Measurements from ENCODE around the gene RUFY4. TPM values are rescaled to one million over a fixed set of nuclear protein-coding genes. Genes with fewer than 3 reads are reported as not detected.

The RUFY4 gene
- total RNA-seq, 2 experiments from 2014 or later = 1.6 to 2.0 TPM

GRCh38 chr2:218065239-218066006 is 3.6 kb upstream of the RUFY4 start:
- no peak overlapping the region for H3K27ac Mint-ChIP-seq
- peaks cover 3% of the 10 kb centered on the region for H3K4me1 Mint-ChIP-seq
- H3K27me3 Mint-ChIP-seq = peaks cover 18% of the 10 kb centered on the region
- H3K4me3 Mint-ChIP-seq = no peak overlapping the region
- H3K36me3 Mint-ChIP-seq = no peaks in the 10 kb centered on the region
- DNase-seq = no peak
- no peaks in the 10 kb centered on the region for H3K9me3 Mint-ChIP-seq

GRCh38 chr2:218066926-218067515 is 2.0 kb upstream of the RUFY4 start:
- peaks cover 3% of the 10 kb centered on the region for H3K4me1 Mint-ChIP-seq
- H3K36me3 Mint-ChIP-seq = no peaks in the 10 kb centered on the region
- peaks cover 18% of the 10 kb centered on the region for H3K27me3 Mint-ChIP-seq
- no peak for DNase-seq
- no peak overlapping the region for H3K4me3 Mint-ChIP-seq
- H3K9me3 Mint-ChIP-seq = no peaks in the 10 kb centered on the region
- H3K27ac Mint-ChIP-seq = no peak overlapping the region

DNA sequence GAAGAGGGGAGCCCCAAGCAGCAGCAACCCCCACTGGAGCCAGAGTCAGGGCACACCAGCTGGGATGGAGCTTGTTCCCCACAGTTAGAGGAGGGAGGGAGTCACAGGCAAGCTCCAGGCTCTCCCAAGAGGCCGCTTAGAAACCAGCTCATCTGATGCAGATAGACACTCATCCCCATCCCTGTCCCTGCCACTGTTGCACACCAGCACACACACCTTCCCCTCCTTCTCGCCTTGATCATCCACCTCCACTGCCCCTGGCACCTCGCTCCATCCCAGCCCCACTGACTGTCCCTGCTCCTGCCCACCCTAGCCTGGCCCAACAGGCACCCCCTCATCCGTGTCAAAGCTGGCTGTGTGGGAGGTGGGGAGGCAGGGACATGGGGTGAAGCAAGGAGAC is 1.5 kb upstream of the RUFY4 start:
- Mint-ChIP-seq H3K27me3 (peaks cover 18% of the 10 kb centered on the region), H3K4me1 (peaks cover 3% of the 10 kb centered on the region), H3K9me3 (no peaks in the 10 kb centered on the region), H3K4me3 (no peak overlapping the region), H3K36me3 (no peaks in the 10 kb centered on the region), H3K27ac (no peak overlapping the region)
- DNase-seq = no peak

DNA sequence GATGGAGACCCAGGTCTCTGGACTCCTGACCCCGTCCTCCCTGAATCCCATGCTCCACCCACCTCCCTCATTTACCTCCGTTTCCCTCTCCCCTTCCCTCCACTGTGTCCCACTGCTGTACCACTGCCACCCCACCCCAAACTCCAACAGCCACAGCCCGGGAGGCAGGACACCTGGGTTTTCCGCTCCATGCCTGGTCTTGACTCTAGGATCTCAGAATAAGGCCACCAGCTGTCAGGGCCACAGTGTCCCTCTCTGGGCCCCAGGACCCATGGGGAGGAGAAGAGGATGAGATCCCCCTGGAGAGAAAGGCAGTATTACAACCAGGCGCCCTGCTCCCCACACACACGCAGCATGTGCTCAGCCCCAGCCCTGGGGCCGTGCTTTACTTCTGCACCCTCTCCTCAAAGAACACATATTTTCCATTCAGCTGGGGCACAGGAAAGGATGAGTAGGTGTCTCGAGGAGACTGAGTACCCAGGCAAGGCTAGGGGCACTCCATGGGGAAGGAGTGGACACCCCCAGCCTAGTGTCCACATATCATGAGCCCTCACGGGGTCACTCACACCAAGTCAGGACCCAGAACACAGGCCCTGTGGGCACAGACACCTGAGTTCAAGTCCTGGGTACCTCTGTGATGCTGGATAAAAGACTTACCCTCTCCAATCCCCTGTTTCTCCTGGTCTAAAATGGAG is 700 bp downstream of the RUFY4 start:
- Mint-ChIP-seq H3K4me1 (peaks cover 3% of the 10 kb centered on the region), H3K4me3 (no peak overlapping the region), H3K27ac (no peak overlapping the region), H3K9me3 (no peaks in the 10 kb centered on the region), H3K27me3 (peaks cover 18% of the 10 kb centered on the region), H3K36me3 (no peaks in the 10 kb centered on the region)
- DNase-seq = no peak

DNA sequence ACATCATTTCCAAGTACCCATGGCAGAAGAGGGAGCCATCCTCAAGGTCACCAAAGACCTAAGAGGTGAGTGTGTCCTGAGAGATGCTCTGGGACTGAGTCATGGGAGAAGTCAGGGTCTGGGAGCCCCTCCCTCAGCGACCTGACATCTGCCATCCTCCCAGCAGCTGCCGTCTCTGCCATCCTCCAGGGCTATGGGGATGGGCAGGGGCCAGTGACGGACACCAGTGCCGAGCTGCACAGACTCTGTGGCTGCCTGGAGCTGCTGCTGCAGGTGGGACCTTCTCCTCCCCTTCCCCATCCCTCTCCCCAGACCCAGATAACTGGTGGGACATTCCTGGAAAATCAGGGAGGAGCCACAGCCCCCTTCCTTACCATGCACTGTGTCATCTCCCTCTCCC is 1.5 kb downstream of the RUFY4 start:
- Mint-ChIP-seq H3K9me3 (no peaks in the 10 kb centered on the region), H3K4me1 (peaks cover 3% of the 10 kb centered on the region), H3K27me3 (peaks cover 18% of the 10 kb centered on the region), H3K27ac (no peak overlapping the region), H3K4me3 (no peak overlapping the region), H3K36me3 (no peaks in the 10 kb centered on the region)
- DNase-seq = no peak

DNA sequence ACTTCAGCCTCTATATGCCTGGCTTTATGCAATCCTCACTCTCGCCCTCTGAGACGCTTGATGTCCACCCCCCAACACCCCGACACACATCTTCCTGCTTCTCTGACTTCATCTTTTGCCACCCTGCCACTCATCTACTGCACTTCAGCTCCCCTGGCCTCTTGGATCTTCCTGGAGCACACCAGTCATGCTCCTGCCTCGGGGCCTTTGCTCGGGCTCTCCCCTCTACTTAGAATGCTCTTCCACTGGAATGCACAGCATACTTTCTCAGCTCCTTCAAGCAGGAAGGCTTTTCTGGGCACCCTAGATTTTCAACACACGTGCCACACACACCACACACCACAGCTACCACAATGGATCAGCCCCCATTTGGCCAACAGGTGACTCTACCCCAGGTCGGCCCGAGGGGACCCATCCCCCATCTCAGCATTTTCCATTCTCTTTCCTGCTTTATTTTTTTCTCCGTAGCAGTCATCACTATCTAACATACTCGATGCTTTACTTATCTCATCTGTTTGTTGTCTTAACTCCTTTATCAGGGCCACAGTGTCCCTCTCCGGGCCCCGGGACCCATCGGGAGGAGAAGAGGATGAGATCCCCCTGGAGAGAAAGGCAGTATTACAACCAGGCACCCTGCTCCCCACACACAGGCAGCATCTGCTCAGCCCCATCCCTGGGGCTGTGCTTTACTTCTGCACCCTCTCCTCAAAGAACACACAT is 2.3 kb downstream of the RUFY4 start:
- Mint-ChIP-seq H3K4me3 (no peak overlapping the region), H3K27ac (no peak overlapping the region), H3K9me3 (no peaks in the 10 kb centered on the region), H3K27me3 (peaks cover 18% of the 10 kb centered on the region), H3K4me1 (peaks cover 3% of the 10 kb centered on the region), H3K36me3 (no peaks in the 10 kb centered on the region)
- no peak for DNase-seq

DNA sequence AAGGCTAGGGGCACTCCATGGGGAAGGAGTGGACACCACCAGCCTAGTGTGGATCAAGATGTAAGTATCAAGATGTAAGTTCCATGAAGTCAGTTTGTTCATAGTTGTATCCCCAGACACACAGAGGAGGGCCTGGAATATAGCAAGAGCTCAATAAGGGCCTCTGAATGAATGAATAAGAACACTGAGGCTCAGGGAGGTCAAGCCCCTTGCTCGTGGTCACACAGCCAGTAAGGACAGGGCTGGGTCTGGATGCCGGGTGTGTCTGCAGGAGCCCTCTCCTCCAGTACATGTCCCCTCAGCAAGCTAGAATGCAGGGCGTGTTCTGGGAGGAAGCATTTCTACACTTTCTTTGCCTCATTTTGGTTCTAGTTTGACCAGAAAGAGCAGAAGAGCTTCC is 2.9 kb downstream of the RUFY4 start:
- Mint-ChIP-seq H3K27ac (no peak overlapping the region), H3K36me3 (no peaks in the 10 kb centered on the region), H3K27me3 (peaks cover 18% of the 10 kb centered on the region), H3K4me1 (peaks cover 3% of the 10 kb centered on the region), H3K9me3 (no peaks in the 10 kb centered on the region), H3K4me3 (no peak overlapping the region)
- DNase-seq = no peak

DNA sequence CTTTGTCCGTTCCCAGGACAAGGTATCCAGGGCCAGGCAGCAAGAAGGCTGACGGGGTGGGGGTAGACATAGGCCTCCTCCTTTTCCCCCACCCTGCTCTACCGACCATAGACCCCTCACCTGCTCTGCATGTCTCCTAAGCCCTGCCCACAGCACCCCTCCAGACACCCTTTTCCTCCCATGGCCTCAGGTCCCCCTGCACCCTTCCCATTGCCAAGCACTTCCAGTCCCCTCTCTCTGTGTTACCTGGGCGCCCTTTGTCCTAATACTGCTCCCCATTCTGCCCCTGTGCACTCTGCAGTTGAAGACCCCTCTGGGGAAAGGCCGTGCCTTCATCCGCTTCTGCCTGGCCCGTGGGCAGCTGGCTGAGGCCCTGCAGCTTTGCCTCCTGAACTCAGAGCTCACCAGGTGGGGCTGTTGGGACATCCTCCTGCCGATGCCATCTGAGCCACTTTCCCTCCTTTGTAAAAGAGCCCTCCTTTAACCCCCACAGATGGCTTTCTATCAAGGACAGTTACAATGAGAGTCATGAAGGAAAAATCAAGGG is 3.5 kb downstream of the RUFY4 start:
- Mint-ChIP-seq H3K27ac (no peak overlapping the region), H3K9me3 (no peaks in the 10 kb centered on the region), H3K27me3 (peaks cover 12% of the 10 kb centered on the region), H3K4me1 (peaks cover 3% of the 10 kb centered on the region), H3K4me3 (no peak overlapping the region), H3K36me3 (no peaks in the 10 kb centered on the region)
- DNase-seq = no peak

- no peak for DNase-seq
- no peak overlapping the region for H3K4me3 Mint-ChIP-seq
- no peak overlapping the region for H3K27ac Mint-ChIP-seq
- no peaks in the 10 kb centered on the region for H3K9me3 Mint-ChIP-seq
- H3K4me1 Mint-ChIP-seq = peaks cover 3% of the 10 kb centered on the region
- H3K36me3 Mint-ChIP-seq = no peaks in the 10 kb centered on the region
- peaks cover 6% of the 10 kb centered on the region for H3K27me3 Mint-ChIP-seq
These were observed 4.1 kb downstream of the RUFY4 start for GRCh38 chr2:218073185-218073584.

DNA sequence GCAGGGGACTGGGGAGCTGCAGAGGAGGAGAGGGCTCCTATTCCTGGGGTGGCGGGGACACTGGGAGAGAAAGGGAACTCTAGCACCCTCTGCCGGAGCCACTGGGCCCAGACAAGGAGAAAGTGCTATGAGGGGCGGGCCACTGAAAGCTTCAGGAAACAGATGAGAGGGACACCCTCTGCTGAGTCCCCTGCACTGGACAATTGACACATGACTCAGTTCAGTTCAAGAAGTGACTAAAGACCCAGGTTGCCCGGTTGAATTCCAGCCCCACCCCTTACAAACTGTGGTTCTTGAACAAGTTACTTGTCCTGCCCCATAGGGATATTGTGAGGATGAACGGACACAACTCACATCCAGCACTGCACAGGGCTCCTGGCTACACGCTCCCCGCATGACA is 5.0 kb downstream of the RUFY4 start:
- H3K36me3 Mint-ChIP-seq = no peaks in the 10 kb centered on the region
- no peak overlapping the region for H3K27ac Mint-ChIP-seq
- no peaks in the 10 kb centered on the region for H3K9me3 Mint-ChIP-seq
- no peaks in the 10 kb centered on the region for H3K4me1 Mint-ChIP-seq
- H3K4me3 Mint-ChIP-seq = no peak overlapping the region
- no peaks in the 10 kb centered on the region for H3K27me3 Mint-ChIP-seq
- peak; percentile 34 for DNase-seq

DNA sequence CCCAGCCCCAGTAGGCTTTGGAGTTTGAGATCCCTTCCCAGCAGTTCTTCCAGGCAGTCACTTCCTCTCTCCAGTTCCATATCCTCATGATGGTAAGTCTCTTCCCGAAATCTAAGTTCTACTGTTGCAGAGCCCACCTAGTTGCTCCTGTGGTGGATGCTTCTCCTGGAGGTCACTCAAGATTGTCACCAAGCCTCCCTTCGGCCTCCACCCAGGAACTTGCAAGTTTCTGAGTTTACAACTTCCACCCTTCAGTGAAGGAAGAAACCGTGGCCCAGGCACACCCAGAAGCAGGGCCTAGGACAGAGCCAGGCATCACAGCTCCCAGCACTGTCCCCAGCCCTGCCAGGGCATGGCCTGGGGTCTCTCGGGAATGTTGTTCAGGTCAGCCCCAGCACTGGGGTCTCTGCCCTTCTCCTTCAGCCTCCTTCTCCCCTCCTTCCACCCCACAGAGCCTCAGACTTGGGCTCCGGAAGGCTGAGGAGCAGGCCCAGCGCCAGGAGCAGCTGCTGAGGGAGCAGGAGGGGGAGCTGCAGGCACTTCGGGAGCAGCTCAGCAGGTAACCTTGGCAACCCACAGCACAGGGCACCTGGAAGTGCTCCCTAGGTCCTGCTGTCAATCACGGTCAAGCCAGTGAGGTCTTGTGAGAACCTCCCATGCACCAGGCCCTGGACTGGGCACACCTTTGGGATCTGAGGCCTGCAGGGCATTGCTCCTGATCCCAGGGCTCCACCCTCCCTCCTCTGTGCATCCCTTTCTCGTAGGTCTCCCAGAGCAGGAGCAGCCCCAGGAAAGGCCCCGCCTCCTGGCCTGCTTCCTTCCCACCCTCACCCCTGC is 7.1 kb downstream of the RUFY4 start:
- no peak for DNase-seq
- no peak overlapping the region for H3K27ac Mint-ChIP-seq
- no peaks in the 10 kb centered on the region for H3K9me3 Mint-ChIP-seq
- no peaks in the 10 kb centered on the region for H3K4me1 Mint-ChIP-seq
- H3K36me3 Mint-ChIP-seq = no peaks in the 10 kb centered on the region
- no peaks in the 10 kb centered on the region for H3K27me3 Mint-ChIP-seq
- H3K4me3 Mint-ChIP-seq = no peak overlapping the region

DNA sequence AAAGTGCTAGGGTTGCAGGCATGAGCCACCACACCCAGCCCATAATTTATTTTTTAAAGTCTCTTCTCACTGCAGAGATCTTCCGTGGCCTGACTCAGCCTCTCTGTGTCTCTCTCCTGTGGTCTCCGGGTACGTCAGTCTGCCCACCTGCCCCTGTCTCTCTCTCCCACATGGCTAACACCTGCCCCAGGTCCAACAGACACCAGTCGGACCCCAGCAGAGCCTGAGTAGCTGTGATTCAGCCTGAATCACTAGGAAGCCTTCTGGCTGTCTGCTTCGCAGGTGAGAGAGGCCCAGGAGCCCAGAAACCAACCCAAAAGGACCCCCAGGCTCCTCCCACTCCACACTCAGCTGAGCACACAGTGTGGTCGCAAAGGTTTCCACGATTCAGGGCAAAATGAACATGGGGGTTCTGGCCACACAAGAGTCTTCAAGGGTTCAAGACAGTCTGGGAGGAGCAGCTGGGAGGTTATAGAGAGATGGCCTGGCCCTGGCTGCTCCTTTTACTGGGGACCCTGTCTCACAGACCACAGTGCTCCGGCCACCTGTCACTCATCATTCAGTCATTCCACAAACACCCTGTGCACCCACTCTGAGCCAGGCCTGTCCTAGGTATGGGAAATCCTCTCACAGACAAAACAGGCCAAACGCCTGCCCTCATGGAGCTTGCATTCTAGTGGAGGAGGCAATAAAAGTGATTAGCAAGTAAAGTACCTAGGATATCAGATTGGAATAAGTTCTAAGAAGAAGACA is 8.6 kb downstream of the RUFY4 start:
- no peak overlapping the region for H3K4me3 Mint-ChIP-seq
- no peak for DNase-seq
- no peaks in the 10 kb centered on the region for H3K4me1 Mint-ChIP-seq
- H3K9me3 Mint-ChIP-seq = no peaks in the 10 kb centered on the region
- H3K27me3 Mint-ChIP-seq = no peaks in the 10 kb centered on the region
- no peaks in the 10 kb centered on the region for H3K36me3 Mint-ChIP-seq
- H3K27ac Mint-ChIP-seq = no peak overlapping the region

DNA sequence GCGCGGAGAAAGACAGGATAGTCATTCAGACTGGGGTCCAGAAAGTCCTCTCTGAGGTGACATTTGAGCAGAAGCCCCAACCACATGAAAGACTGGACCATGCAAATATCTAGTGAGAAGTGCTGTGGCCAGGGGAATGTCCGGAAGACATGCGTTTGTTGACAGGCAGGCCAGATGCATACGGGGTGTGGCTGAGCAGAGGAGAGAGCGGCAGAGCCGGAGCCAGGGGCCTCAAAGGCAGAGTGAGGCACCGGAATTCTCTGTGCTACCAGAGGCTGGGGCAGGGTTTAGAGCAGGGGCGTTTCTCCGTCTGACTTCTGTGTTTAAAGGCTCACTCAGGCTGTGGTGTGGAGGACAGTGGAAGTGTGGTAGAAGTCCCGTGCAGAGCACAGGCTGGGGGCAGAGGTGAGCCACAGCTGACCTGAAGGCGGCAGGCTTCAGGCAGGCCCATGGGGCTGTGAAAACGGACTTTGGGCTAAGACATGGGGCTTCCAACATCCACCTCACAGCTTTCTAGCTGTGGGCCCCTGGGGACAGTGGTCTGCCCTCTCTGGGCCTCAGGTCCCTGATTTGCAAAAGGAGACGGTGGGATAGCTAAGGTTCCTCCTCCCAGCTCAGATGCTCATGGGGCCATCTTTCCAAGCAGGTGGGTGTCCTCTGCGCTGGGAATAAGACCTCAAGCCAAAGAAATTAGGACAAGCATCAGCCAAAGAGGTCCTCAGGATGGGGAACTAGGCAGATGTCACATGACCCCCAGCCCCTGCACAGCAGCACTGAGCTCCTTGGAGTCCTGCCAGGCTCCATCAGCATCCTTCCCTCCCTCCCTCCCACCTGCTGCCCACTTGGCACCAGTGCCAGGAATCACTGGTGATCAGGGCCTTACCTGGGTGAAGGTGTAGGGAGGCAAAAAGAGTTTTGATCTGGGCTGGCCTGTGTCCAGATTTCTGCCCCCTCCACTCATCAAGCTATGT is 11.2 kb downstream of the RUFY4 start:
- no peaks in the 10 kb centered on the region for H3K36me3 Mint-ChIP-seq
- H3K4me3 Mint-ChIP-seq = no peak overlapping the region
- no peak overlapping the region for H3K27ac Mint-ChIP-seq
- H3K9me3 Mint-ChIP-seq = no peaks in the 10 kb centered on the region
- H3K27me3 Mint-ChIP-seq = no peaks in the 10 kb centered on the region
- no peaks in the 10 kb centered on the region for H3K4me1 Mint-ChIP-seq
- DNase-seq = no peak
